Measurements from ENCODE around the gene COL26A1. TPM values are rescaled to one million over a fixed set of nuclear protein-coding genes. Genes with fewer than 3 reads are reported as not detected.

COL26A1 gene
- total RNA-seq, 1 experiment from 2014 or later = 42.6 TPM

GRCh38 chr7:101547022-101547915 is 184.6 kb downstream of the COL26A1 start:
- Histone ChIP-seq H3K23ac (ENCODE audit: insufficient read length, low read depth, low read length) (no peak overlapping the region), H3K23me2 (ENCODE audit: insufficient read length, low read depth, low read length, poor library complexity, severe bottlenecking) (no peaks in the 10 kb centered on the region), H2BK5ac (ENCODE audit: insufficient read length, low read length) (no peak overlapping the region), H4K91ac (ENCODE audit: insufficient read length, low read depth, low read length) (no peak overlapping the region), H3K56ac (ENCODE audit: insufficient read length, low read depth, low read length) (no peak overlapping the region), H3K18ac (ENCODE audit: insufficient read length, low read depth, low read length) (no peak overlapping the region), H2BK12ac (ENCODE audit: insufficient read length, low read depth, low read length) (no peak overlapping the region), H3K27ac (ENCODE audit: insufficient read length, low read depth, low read length) (no peak overlapping the region), H3K9me3 (ENCODE audit: control insufficient read depth, low read depth, low read length) (no peaks in the 10 kb centered on the region), H3K27me3 (ENCODE audit: insufficient read depth, low read length) (no peaks in the 10 kb centered on the region), H4K5ac (ENCODE audit: insufficient read length, low read depth, low read length) (no peak overlapping the region), H3K4me1 (ENCODE audit: insufficient read depth, low read length) (no peaks in the 10 kb centered on the region), H4K8ac (replicated peaks; ENCODE audit: insufficient read length, low read depth, low read length) (no peak overlapping the region), H3K14ac (ENCODE audit: insufficient read depth, low read length) (no peak overlapping the region), H2AFZ (ENCODE audit: low read length) (no peak overlapping the region), H3K4me2 (ENCODE audit: insufficient read depth, insufficient read length, low read length) (no peak overlapping the region), H4K20me1 (ENCODE audit: control insufficient read depth, insufficient read depth, insufficient read length) (no peaks in the 10 kb centered on the region), H3T11ph (ENCODE audit: low read length) (no peak overlapping the region), H3K79me2 (ENCODE audit: insufficient read depth, low read length) (no peaks in the 10 kb centered on the region), H2BK120ac (ENCODE audit: low read depth, low read length, poor library complexity, severe bottlenecking) (no peak overlapping the region), H2BK20ac (ENCODE audit: low read depth, low read length, poor library complexity, severe bottlenecking) (no peak overlapping the region), H3K4ac (ENCODE audit: low read depth, low read length) (no peak overlapping the region), H2AK5ac (ENCODE audit: insufficient read length, low read length) (no peak overlapping the region), H3K79me1 (ENCODE audit: insufficient read depth, low read depth, low read length, poor library complexity, severe bottlenecking) (no peaks in the 10 kb centered on the region), H3K9ac (ENCODE audit: extremely low read depth, insufficient read length, low read length) (no peak overlapping the region), H2BK15ac (ENCODE audit: low read depth, low read length) (no peak overlapping the region)
- TF ChIP-seq CTCF (conservative IDR thresholded peaks at IDR 0.05) = no peak
- WGBS (ENCODE audit: extremely low coverage, insufficient read length, low lambda C conversion rate) = 100% methylated on average over 2 of the region's 17 CpGs
- no peak overlapping the region for H3K4me3 Mint-ChIP-seq
- H3K4me1 Mint-ChIP-seq = peaks cover 0 to 12% of the 10 kb centered on the region in 2 experiments
- H3K27me3 Mint-ChIP-seq (ENCODE audit: low read depth) = no peaks in the 10 kb centered on the region
- peak; percentile 19 for DNase-seq
- H3K36me3 Mint-ChIP-seq (ENCODE audit: insufficient read depth in 1 of 3, low read depth in 3 of 3) = peaks cover 16 to 40% (median 26%) of the 10 kb centered on the region in 3 experiments; a peak in 6 of 7 replicates
- H3K27ac Mint-ChIP-seq = no peak overlapping the region
- H3K9me3 Mint-ChIP-seq = no peaks in the 10 kb centered on the region
